ENCODE data around the gene CITED4. TPM values are rescaled to one million over a fixed set of nuclear protein-coding genes. Genes with fewer than 3 reads are reported as not detected.

The CITED4 gene
- polyA plus RNA-seq, 1 donor (not counting 4 experiments of a cell fraction or from before 2014, with no cell fraction given) = 11.2 TPM

DNA sequence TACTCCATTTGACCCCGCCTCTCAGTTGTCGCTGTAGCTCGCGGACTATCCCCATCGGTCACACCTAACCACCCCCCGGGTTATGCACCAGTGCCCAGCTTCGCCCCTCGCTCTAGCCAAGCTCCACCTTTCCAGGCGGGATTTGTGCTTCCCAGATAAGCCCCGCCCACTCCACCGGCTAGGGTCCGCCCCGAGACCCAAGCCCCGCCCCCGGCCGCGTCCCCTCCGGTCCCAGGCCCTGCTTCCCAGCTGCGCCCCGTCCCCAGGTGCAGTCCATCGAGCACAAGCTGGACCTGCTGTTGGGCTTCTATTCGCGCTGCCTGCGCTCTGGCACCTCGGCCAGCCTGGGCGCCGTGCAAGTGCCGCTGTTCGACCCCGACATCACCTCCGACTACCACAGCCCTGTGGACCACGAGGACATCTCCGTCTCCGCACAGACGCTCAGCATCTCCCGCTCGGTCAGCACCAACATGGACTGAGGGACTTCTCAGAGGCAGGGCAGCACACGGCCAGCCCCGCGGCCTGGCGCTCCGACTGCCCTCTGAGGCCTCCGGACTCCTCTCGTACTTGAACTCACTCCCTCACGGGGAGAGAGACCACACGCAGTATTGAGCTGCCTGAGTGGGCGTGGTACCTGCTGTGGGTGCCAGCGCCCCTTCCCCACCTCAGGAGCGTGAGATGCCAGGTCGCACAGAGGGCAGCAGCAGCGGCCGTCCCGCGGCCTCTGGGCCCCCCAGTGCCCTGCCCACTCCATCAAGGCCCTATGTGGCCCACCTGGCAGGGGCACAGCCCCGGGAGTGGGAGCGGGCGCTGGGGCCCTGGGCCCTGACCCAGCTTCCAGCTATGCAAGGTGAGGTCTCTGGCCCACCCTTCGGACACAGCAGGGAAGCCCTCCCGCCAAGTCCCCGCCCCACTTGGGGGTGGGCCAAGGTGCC lies 23.9 kb downstream of the CITED4 start:
- Histone ChIP-seq H3K79me2 (ENCODE audit: control insufficient read depth, insufficient read depth, low read length) (no peaks in the 10 kb centered on the region), H3K27me3 (ENCODE audit: control insufficient read depth, extremely low read depth, insufficient read depth, low read length) (peaks cover 11% of the 10 kb centered on the region), H3K36me3 (ENCODE audit: control insufficient read depth in 2 of 2, extremely low read depth in 1 of 2, insufficient read depth in 2 of 2, low read length in 2 of 2) (no peaks in the 10 kb centered on the region), H3K27ac (ENCODE audit: control insufficient read depth, insufficient read depth, low read length) (no peak overlapping the region), H3K9ac (ENCODE audit: control insufficient read depth, extremely low read depth, insufficient read depth, low read length) (no peak overlapping the region), H3K9me1 (ENCODE audit: control insufficient read depth, extremely low read depth, insufficient read depth, low read length) (no peaks in the 10 kb centered on the region), H3K4me3 (ENCODE audit: control insufficient read depth in 2 of 3, extremely low read depth in 1 of 3, insufficient read depth in 2 of 3, low read depth in 1 of 3, low read length in 3 of 3) (no peak overlapping the region), H2AFZ (ENCODE audit: control insufficient read depth, low read length) (no peak overlapping the region), H3K4me1 (ENCODE audit: control insufficient read depth, extremely low read depth, insufficient read depth, low read length) (no peaks in the 10 kb centered on the region), H3K9me3 (ENCODE audit: control insufficient read depth, low read depth, low read length) (no peaks in the 10 kb centered on the region), H3K4me2 (ENCODE audit: control insufficient read depth, extremely low read depth, insufficient read depth, low read depth, low read length) (no peak overlapping the region), H4K20me1 (ENCODE audit: control insufficient read depth, extremely low read depth, insufficient read depth, low read length) (no peaks in the 10 kb centered on the region)
- no peak for FAIRE-seq
- TF ChIP-seq, protein P1, sequence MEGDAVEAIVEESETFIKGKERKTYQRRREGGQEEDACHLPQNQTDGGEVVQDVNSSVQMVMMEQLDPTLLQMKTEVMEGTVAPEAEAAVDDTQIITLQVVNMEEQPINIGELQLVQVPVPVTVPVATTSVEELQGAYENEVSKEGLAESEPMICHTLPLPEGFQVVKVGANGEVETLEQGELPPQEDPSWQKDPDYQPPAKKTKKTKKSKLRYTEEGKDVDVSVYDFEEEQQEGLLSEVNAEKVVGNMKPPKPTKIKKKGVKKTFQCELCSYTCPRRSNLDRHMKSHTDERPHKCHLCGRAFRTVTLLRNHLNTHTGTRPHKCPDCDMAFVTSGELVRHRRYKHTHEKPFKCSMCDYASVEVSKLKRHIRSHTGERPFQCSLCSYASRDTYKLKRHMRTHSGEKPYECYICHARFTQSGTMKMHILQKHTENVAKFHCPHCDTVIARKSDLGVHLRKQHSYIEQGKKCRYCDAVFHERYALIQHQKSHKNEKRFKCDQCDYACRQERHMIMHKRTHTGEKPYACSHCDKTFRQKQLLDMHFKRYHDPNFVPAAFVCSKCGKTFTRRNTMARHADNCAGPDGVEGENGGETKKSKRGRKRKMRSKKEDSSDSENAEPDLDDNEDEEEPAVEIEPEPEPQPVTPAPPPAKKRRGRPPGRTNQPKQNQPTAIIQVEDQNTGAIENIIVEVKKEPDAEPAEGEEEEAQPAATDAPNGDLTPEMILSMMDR (optimal IDR thresholded peaks at IDR 0.05 in 1 of 3, IDR thresholded peaks at IDR 0.05 in 1 of 3, conservative IDR thresholded peaks at IDR 0.05 in 1 of 3; ENCODE audit: extremely low read depth in 1 of 3, insufficient read depth in 2 of 3, low read length in 3 of 3) = no peak
- no peak for TF ChIP-seq EZH2 (IDR thresholded peaks at IDR 0.05; ENCODE audit: low read length)
- dilution Hi-C loops (cut with MboI; ENCODE audit: extremely low pct_ligation_motif_present, low sequenced_read_pairs) = no loop called here
- DNase-seq (ENCODE audit: low read depth, low spot score) = no peak

GRCh38 chr1:40837601-40838000 lies 24.6 kb downstream of the CITED4 start:
- no peak overlapping the region for H3K9ac ChIP-seq (ENCODE audit: control insufficient read depth, extremely low read depth, insufficient read depth, low read length)
- H3K79me2 ChIP-seq (ENCODE audit: control insufficient read depth, insufficient read depth, low read length) = no peaks in the 10 kb centered on the region
- TF ChIP-seq, protein P1 (optimal IDR thresholded peaks at IDR 0.05 in 1 of 3, IDR thresholded peaks at IDR 0.05 in 1 of 3, conservative IDR thresholded peaks at IDR 0.05 in 1 of 3; ENCODE audit: extremely low read depth in 1 of 3, insufficient read depth in 2 of 3, low read length in 3 of 3) = no peak
- H3K4me2 ChIP-seq (ENCODE audit: control insufficient read depth, extremely low read depth, insufficient read depth, low read depth, low read length) = no peak overlapping the region
- no peak overlapping the region for H2AFZ ChIP-seq (ENCODE audit: control insufficient read depth, low read length)
- H3K9me3 ChIP-seq (ENCODE audit: control insufficient read depth, low read depth, low read length) = no peaks in the 10 kb centered on the region
- DNase-seq (ENCODE audit: low read depth, low spot score) = no peak
- H3K36me3 ChIP-seq (ENCODE audit: control insufficient read depth in 2 of 2, extremely low read depth in 1 of 2, insufficient read depth in 2 of 2, low read length in 2 of 2) = no peaks in the 10 kb centered on the region
- no peaks in the 10 kb centered on the region for H3K9me1 ChIP-seq (ENCODE audit: control insufficient read depth, extremely low read depth, insufficient read depth, low read length)
- no peaks in the 10 kb centered on the region for H4K20me1 ChIP-seq (ENCODE audit: control insufficient read depth, extremely low read depth, insufficient read depth, low read length)
- dilution Hi-C loops (cut with MboI; ENCODE audit: extremely low pct_ligation_motif_present, low sequenced_read_pairs) = no loop called here
- peaks cover 11% of the 10 kb centered on the region for H3K27me3 ChIP-seq (ENCODE audit: control insufficient read depth, extremely low read depth, insufficient read depth, low read length)
- no peak overlapping the region for H3K27ac ChIP-seq (ENCODE audit: control insufficient read depth, insufficient read depth, low read length)
- no peak for FAIRE-seq
- no peak overlapping the region for H3K4me3 ChIP-seq (ENCODE audit: control insufficient read depth in 2 of 3, extremely low read depth in 1 of 3, insufficient read depth in 2 of 3, low read depth in 1 of 3, low read length in 3 of 3)
- no peaks in the 10 kb centered on the region for H3K4me1 ChIP-seq (ENCODE audit: control insufficient read depth, extremely low read depth, insufficient read depth, low read length)

Data from keratinocyte (primary cell).